Astrocyte (in vitro differentiated cells and primary cell): Measurements from ENCODE around the gene ZNF410. TPM values are rescaled to one million over a fixed set of nuclear protein-coding genes. Genes with fewer than 3 reads are reported as not detected.

Experiments used
- DNase-seq: peaks from one replicate; pipeline ENCODE4 v3.0.0-alpha.2; 2010; ENCODE audit warnings: low read depth
- FAIRE-seq: peaks from 2 replicates; lab custom pipeline; 2011; peaks lifted over from hg19 to GRCh38; lab: Jason Lieb, UNC
- H2AFZ ChIP-seq: 2 replicates; pipeline ENCODE4 v1.6.0; 2012; ENCODE audit warnings: low read depth, low read length, inconsistent platforms
- H3K27ac ChIP-seq: 2 replicates; pipeline ENCODE4 v1.5.1; 2011; ENCODE audit warnings: low read depth, low read length, inconsistent platforms
- H3K27me3 ChIP-seq: 2 replicates; pipeline ENCODE4 v1.6.0; 2011; ENCODE audit warnings: low read length, inconsistent platforms; ENCODE audit not compliant: insufficient read depth
- H3K36me3 ChIP-seq: 2 replicates; pipeline ENCODE4 v1.5.1; 2011; ENCODE audit warnings: low read length, inconsistent platforms; ENCODE audit not compliant: insufficient read depth
- H3K4me1 ChIP-seq: 2 replicates; pipeline ENCODE4 v1.5.1; 2011; ENCODE audit warnings: low read length, inconsistent platforms; ENCODE audit not compliant: insufficient read depth
- H3K4me2 ChIP-seq: 2 replicates; pipeline ENCODE4 v1.6.0; 2012; ENCODE audit warnings: low read length, inconsistent platforms
- H3K4me3 ChIP-seq: 2 replicates; pipeline ENCODE4 v1.5.1; 2011; ENCODE audit warnings: low read depth, mild to moderate bottlenecking, low read length, inconsistent platforms; ENCODE audit not compliant: insufficient read depth
- H3K79me2 ChIP-seq: 2 replicates; pipeline ENCODE4 v1.6.0; 2012; ENCODE audit warnings: mild to moderate bottlenecking, low read length, inconsistent platforms; ENCODE audit not compliant: insufficient read depth
- H3K9ac ChIP-seq: 2 replicates; pipeline ENCODE4 v1.6.0; 2012; ENCODE audit warnings: mild to moderate bottlenecking, low read length, inconsistent platforms
- H3K9me3 ChIP-seq: 2 replicates; pipeline ENCODE4 v1.5.1; 2012; ENCODE audit warnings: low read depth, mild to moderate bottlenecking, low read length, inconsistent platforms; ENCODE audit not compliant: insufficient read depth
- H4K20me1 ChIP-seq: 2 replicates; pipeline ENCODE4 v1.6.0; 2012; ENCODE audit warnings: low read length, inconsistent platforms; ENCODE audit not compliant: insufficient read depth
- H3K27ac Mint-ChIP-seq: one replicate; pipeline ENCODE4 v1.8.0; 2021; ENCODE audit warnings: mild to moderate bottlenecking, mixed read lengths; ENCODE audit not compliant: unreplicated experiment
- H3K27me3 Mint-ChIP-seq: one replicate; pipeline ENCODE4 v1.8.0; 2021; ENCODE audit warnings: low read depth, mixed read lengths; ENCODE audit not compliant: unreplicated experiment
- H3K36me3 Mint-ChIP-seq: one replicate; pipeline ENCODE4 v1.8.0; 2021; ENCODE audit warnings: low read depth, mixed read lengths; ENCODE audit not compliant: unreplicated experiment
- H3K4me1 Mint-ChIP-seq: one replicate; pipeline ENCODE4 v1.8.0; 2021; ENCODE audit warnings: low read depth, mixed read lengths; ENCODE audit not compliant: unreplicated experiment
- H3K4me3 Mint-ChIP-seq: one replicate; pipeline ENCODE4 v1.8.0; 2021; ENCODE audit warnings: mild to moderate bottlenecking, moderate library complexity, mixed read lengths; ENCODE audit not compliant: unreplicated experiment
- H3K9me3 Mint-ChIP-seq: one replicate; pipeline ENCODE4 v1.8.0; 2021; ENCODE audit warnings: mild to moderate bottlenecking, mixed read lengths; ENCODE audit not compliant: unreplicated experiment
- EZH2 ChIP-seq: IDR thresholded peaks from 2 replicates; pipeline ENCODE4 v1.6.1; 2012; ENCODE audit warnings: mild to moderate bottlenecking, low read length, inconsistent platforms; ENCODE audit not compliant: insufficient read depth
- total RNA-seq: library from RNA; stranded (reverse); gene quantifications from 2 replicates; pipeline ENCODE4 v1.2.1, GENCODE V29; 2021
- TF ChIP-seq, protein P1 (sequence below): IDR thresholded peaks from 2 replicates; pipeline ENCODE4 v1.5.1; 2011; ENCODE audit warnings: low read depth, mild to moderate bottlenecking, inconsistent platforms, low read length, moderate library complexity; ENCODE audit not compliant: insufficient read depth

The ZNF410 gene
- total RNA-seq, 1 donor from 2014 or later, result 42.9 TPM

- H3K4me1 Mint-ChIP-seq, result no peaks in the 10 kb centered on the region
- TF ChIP-seq EZH2, result no peak
- TF ChIP-seq, protein P1, sequence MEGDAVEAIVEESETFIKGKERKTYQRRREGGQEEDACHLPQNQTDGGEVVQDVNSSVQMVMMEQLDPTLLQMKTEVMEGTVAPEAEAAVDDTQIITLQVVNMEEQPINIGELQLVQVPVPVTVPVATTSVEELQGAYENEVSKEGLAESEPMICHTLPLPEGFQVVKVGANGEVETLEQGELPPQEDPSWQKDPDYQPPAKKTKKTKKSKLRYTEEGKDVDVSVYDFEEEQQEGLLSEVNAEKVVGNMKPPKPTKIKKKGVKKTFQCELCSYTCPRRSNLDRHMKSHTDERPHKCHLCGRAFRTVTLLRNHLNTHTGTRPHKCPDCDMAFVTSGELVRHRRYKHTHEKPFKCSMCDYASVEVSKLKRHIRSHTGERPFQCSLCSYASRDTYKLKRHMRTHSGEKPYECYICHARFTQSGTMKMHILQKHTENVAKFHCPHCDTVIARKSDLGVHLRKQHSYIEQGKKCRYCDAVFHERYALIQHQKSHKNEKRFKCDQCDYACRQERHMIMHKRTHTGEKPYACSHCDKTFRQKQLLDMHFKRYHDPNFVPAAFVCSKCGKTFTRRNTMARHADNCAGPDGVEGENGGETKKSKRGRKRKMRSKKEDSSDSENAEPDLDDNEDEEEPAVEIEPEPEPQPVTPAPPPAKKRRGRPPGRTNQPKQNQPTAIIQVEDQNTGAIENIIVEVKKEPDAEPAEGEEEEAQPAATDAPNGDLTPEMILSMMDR, result no peak
- Histone ChIP-seq H3K4me2 (no peak overlapping the region), H2AFZ (no peak overlapping the region), H3K27me3 (no peaks in the 10 kb centered on the region), H3K27ac (no peak overlapping the region), H4K20me1 (peaks cover 22% of the 10 kb centered on the region), H3K4me3 (no peak overlapping the region), H3K9ac (no peak overlapping the region), H3K36me3 (peaks cover 49% of the 10 kb centered on the region), H3K9me3 (no peaks in the 10 kb centered on the region), H3K4me1 (no peaks in the 10 kb centered on the region), H3K79me2 (peaks cover 3% of the 10 kb centered on the region)
- H3K27me3 Mint-ChIP-seq, result no peaks in the 10 kb centered on the region
- no peak overlapping the region for H3K27ac Mint-ChIP-seq
- no peak for FAIRE-seq
- H3K36me3 Mint-ChIP-seq, result peaks cover 17% of the 10 kb centered on the region
- no peak overlapping the region for H3K4me3 Mint-ChIP-seq
- no peaks in the 10 kb centered on the region for H3K9me3 Mint-ChIP-seq
- no peak for DNase-seq
These were observed 37.7 kb downstream of the ZNF410 start for GRCh38 chr14:73924337-73924736.

DNA sequence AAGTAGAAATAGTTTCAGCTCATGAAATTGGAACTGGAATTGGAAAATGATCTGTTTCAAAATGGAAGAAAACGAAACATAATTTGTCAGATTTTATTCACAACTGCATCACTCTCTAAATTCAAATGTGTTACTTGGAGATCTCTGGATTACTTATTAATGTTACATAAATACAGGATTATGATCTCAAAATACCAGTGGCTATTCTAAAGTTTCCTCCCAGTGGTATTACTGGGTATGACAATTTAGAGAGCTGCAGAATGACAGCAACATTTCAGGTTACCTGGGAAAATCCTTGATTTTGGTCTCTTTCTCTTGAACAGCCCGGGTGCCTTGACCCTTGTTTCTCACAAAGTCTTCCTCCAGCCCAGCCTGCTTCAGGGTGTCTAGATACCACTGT, 49.0 kb downstream of the ZNF410 start:
- Histone ChIP-seq H3K27me3 (no peaks in the 10 kb centered on the region), H3K79me2 (no peaks in the 10 kb centered on the region), H2AFZ (no peak overlapping the region), H3K9ac (no peak overlapping the region), H3K4me2 (no peak overlapping the region), H3K9me3 (no peaks in the 10 kb centered on the region), H4K20me1 (no peaks in the 10 kb centered on the region), H3K27ac (no peak overlapping the region), H3K36me3 (peaks cover 34% of the 10 kb centered on the region), H3K4me1 (no peaks in the 10 kb centered on the region), H3K4me3 (no peak overlapping the region)
- DNase-seq, result no peak
- Mint-ChIP-seq H3K27me3 (no peaks in the 10 kb centered on the region), H3K36me3 (peaks cover 11% of the 10 kb centered on the region), H3K27ac (no peak overlapping the region), H3K9me3 (no peaks in the 10 kb centered on the region), H3K4me3 (no peak overlapping the region), H3K4me1 (no peaks in the 10 kb centered on the region)
- no peak for FAIRE-seq
- TF ChIP-seq, protein P1, result peak; percentile 38
- TF ChIP-seq EZH2, result no peak

DNA sequence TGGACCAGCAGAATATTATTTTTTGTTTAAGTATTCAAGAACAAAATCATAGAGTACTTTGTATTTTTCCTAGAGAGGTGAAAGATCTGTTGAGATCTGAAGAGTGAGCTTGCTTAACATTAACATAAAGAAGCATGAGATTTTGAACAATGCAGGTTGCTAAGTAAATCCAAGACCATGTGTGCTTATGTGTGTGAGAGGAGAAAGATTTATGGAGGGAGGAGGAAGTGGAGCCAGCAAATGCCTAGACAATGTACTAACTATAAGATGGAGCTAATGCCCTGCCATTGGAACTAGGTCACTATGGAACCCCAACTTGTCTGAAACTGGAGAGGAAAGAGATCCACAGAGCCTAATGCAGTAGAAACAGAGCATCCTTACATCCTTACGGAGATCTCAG, 49.9 kb downstream of the ZNF410 start:
- H2AFZ ChIP-seq, result no peak overlapping the region
- Mint-ChIP-seq H3K4me1 (no peaks in the 10 kb centered on the region), H3K27me3 (no peaks in the 10 kb centered on the region), H3K4me3 (no peak overlapping the region), H3K9me3 (no peaks in the 10 kb centered on the region), H3K27ac (no peak overlapping the region), H3K36me3 (peaks cover 10% of the 10 kb centered on the region)
- FAIRE-seq, result no peak
- H3K9ac ChIP-seq, result no peak overlapping the region
- H3K36me3 ChIP-seq, result peaks cover 27% of the 10 kb centered on the region
- no peak overlapping the region for H3K27ac ChIP-seq
- H4K20me1 ChIP-seq, result no peaks in the 10 kb centered on the region
- no peak overlapping the region for H3K4me2 ChIP-seq
- no peak for DNase-seq
- H3K9me3 ChIP-seq, result no peaks in the 10 kb centered on the region
- H3K4me1 ChIP-seq, result no peaks in the 10 kb centered on the region
- TF ChIP-seq EZH2, result no peak
- TF ChIP-seq, protein P1, result no peak
- no peaks in the 10 kb centered on the region for H3K27me3 ChIP-seq
- H3K79me2 ChIP-seq, result no peaks in the 10 kb centered on the region
- no peak overlapping the region for H3K4me3 ChIP-seq
